AG10803 (cell line): Measurements from ENCODE around the gene MTA1.

Source experiments
- DNase-seq: peaks from one replicate; pipeline ENCODE4 v3.0.0; 2010; ENCODE audit warnings: low read depth
- H3K4me3 ChIP-seq: 2 replicates; pipeline ENCODE4 v1.5.1; 2011; ENCODE audit warnings: mild to moderate bottlenecking, low read length, control low read depth
- TF ChIP-seq, protein P1 (sequence below): conservative IDR thresholded peaks from 2 replicates; pipeline ENCODE4 v1.5.1; 2011; ENCODE audit warnings: mild to moderate bottlenecking, low read length, control low read depth, inconsistent platforms

The MTA1 gene

DNA sequence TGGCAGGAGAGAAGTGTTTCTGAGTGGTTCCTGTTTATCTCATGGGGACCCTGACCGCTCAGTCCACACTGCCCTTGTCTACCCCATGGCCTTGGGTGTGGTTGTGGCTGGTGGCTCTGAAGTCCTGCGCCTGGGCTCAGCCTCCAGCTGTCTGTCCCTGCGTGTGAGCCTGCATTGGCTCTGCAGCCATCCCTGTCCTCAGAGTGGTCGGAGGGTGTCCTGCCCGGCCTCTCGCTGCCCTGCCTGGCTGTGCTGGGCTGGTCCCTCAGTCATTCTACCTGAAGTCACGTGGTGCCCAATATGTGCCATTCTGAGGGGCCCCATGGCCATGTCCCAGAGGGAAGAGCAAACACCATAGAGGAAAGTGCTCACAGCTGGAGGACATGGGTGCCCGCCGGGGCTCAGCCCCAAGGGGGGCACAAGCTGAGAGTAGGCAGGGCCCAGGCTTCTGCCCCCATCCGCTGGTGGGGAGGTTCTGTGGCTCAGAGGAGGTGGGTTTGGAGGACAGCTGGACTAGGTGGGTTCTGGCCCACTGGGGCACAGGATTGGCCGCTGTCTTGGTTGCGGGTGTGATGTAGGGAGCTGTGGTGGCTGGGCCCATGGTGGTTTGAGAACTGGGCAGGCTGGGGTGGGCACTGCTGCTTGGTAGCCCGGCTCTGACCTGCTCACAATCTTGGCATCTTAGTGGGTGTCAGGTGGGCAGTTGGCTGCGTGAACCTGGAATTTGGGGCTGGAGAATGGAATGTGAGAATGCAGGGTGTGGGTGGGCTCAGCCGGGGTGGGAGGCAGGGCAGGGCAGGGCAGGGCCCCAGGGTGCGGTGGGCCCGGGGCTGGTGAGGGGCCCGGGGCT lies 83.0 kb downstream of the MTA1 start:
- TF ChIP-seq, protein P1, sequence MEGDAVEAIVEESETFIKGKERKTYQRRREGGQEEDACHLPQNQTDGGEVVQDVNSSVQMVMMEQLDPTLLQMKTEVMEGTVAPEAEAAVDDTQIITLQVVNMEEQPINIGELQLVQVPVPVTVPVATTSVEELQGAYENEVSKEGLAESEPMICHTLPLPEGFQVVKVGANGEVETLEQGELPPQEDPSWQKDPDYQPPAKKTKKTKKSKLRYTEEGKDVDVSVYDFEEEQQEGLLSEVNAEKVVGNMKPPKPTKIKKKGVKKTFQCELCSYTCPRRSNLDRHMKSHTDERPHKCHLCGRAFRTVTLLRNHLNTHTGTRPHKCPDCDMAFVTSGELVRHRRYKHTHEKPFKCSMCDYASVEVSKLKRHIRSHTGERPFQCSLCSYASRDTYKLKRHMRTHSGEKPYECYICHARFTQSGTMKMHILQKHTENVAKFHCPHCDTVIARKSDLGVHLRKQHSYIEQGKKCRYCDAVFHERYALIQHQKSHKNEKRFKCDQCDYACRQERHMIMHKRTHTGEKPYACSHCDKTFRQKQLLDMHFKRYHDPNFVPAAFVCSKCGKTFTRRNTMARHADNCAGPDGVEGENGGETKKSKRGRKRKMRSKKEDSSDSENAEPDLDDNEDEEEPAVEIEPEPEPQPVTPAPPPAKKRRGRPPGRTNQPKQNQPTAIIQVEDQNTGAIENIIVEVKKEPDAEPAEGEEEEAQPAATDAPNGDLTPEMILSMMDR = no peak
- no peak overlapping the region for H3K4me3 ChIP-seq
- DNase-seq = no peak

DNA sequence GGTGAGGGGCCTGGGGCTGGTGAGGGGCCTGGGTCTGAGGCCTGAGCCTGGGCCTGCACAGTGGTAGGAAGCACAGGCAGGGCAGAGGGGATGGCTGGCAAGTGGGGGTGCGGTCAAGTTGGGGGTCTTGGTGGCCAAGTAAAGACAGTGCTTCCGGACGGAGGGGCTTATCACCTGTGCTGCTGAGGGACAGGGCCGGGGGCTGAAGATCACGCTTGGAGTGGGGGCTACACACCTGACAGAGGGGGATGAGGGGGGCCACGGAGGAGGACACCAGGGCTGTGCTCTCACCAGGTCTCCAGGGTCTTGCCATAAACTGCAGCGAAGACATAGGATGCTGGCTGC lies 83.6 kb downstream of the MTA1 start:
- TF ChIP-seq, protein P1 = no peak
- no peak for DNase-seq

DNA sequence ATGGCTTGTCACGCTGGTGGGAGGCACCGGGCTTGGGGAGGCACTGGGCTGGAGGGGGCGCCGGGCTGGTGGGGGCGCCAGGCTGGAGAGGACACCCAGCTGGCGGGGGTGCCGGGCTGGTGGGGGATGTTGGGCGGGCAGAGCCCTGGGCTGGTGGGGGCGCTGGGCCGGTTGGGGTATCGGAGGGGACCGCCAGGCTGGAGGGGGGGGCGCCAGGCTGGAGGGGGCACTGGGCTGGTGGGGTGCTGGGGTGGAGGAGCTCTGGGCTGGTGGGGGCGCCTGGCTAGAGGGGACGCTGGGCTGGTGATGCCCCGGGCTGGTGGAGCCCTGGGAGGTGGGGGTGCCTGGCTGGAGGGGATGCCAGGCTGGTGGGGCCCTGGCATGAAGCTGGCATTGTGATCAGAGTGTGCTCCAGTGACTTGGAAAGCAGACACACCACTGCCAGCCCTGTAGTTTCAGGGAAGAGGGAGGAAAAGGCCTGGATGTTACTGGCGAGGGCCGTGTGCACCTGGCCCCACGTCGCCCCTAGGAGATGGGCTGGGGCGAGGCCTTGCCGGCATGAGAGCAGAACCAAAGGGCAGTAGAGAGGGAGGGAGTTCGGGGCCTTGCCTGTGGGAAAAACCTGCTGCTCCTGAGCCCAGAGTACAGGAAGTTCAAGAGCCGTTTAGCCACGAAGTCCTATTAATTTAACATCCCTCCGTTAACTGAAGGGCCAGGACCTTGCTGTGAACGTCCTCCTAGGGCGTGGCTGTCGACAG lies 84.5 kb downstream of the MTA1 start:
- DNase-seq = no peak
- TF ChIP-seq, protein P1 = no peak
- no peak overlapping the region for H3K4me3 ChIP-seq

More for the DNA sequence above, 83.6 kb downstream of the MTA1 start:
- no peak overlapping the region for H3K4me3 ChIP-seq

DNA sequence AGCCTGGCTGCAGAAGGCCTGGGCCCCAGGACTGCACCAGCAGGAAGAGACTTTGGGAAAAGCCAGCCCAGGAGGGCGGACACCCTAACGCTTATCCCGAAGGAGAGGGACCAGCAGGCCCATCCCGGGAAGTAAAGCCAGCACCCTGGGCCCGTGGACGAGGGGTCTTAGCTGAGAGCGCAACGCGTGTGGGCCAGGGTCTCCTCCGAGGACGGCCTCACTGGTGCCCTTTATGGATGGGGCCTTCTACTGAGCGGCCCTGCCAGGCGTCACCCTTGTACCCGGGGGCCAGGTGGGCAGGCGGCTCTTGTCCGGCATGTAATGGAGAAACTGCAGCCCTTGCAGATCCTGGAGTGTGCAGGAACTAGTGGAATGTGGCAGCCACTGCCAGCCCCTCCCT lies 85.5 kb downstream of the MTA1 start:
- TF ChIP-seq, protein P1 = no peak
- no peak overlapping the region for H3K4me3 ChIP-seq
- DNase-seq = no peak

DNA sequence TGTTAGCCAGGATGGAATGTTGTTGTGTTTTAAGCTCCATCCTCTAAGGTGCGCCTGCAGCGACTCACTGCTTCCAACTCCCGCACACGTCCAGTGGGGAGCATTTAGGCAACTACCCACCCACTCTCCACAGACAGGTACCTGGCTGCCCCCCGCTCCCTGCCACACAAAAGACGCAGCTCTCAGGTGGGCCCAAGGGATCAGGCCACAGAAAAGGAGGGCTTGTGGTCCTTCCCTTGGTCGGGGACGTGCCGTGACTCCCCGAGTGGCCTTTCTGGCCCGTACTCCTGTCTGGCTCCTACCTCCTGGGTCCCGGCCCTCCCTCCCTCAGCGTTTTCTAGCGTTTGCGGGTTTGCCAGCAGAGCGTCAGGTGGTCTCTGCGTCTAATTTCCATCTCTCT lies 87.6 kb downstream of the MTA1 start:
- TF ChIP-seq, protein P1 = no peak
- no peak for DNase-seq
- H3K4me3 ChIP-seq = no peak overlapping the region

DNA sequence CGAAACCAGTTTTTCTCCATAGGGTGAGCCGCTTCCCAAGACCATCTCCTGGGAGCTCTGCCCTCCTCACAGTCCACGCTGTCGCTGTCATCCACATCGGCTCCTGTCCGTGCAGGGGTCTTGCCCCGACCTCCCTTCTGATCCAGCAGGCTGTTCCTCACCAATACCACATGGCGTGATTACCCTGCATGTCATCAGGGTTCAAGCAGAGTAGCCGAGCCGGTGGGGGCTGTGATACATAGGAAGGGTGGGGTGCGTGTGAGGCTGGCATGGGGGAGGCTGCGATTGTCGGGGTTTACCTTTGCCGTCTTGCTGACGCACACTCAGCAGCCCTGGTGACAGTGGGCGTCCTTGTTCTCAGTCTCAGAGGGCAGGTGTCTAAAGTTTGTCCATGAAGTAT lies 88.4 kb downstream of the MTA1 start:
- DNase-seq = no peak
- H3K4me3 ChIP-seq = no peak overlapping the region
- TF ChIP-seq, protein P1 = no peak

DNA sequence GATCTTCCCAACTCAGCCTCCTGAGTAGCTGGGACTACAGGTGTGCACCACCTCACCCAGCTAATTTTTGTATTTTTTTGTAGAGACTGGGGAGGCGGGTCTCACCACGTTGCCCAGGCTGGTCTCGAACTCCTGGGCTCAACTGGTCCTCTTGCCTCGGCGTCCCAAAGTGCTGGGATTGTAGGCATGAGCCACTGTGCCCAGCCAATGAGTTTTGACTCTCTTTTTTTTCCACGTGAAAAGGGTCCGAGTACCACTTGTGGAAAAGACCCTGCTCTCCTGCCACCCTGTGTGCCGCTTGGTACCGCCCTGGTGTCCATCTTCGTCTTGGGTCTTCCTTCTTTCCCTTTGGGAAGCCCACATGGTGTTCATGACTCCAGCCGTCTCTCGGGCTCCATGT lies 89.0 kb downstream of the MTA1 start:
- no peak overlapping the region for H3K4me3 ChIP-seq
- TF ChIP-seq, protein P1 = no peak
- DNase-seq = no peak
